ENCODE data around the gene ADGRE1. TPM values are rescaled to one million over a fixed set of nuclear protein-coding genes. Genes with fewer than 3 reads are reported as not detected.

The ADGRE1 gene, protein sequence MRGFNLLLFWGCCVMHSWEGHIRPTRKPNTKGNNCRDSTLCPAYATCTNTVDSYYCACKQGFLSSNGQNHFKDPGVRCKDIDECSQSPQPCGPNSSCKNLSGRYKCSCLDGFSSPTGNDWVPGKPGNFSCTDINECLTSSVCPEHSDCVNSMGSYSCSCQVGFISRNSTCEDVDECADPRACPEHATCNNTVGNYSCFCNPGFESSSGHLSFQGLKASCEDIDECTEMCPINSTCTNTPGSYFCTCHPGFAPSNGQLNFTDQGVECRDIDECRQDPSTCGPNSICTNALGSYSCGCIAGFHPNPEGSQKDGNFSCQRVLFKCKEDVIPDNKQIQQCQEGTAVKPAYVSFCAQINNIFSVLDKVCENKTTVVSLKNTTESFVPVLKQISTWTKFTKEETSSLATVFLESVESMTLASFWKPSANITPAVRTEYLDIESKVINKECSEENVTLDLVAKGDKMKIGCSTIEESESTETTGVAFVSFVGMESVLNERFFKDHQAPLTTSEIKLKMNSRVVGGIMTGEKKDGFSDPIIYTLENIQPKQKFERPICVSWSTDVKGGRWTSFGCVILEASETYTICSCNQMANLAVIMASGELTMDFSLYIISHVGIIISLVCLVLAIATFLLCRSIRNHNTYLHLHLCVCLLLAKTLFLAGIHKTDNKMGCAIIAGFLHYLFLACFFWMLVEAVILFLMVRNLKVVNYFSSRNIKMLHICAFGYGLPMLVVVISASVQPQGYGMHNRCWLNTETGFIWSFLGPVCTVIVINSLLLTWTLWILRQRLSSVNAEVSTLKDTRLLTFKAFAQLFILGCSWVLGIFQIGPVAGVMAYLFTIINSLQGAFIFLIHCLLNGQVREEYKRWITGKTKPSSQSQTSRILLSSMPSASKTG
- total RNA-seq (2021; fragmentation: NEBNext Ultra II Directional; extraction: Animal tissue kit (Norgen Biotek cat#: 25700)) (not detected in 2 replicates), polyA plus RNA-seq (2011; rRNA removed) (not detected in 2 replicates), polyA minus RNA-seq (2011; rRNA and poly(A)+ RNA removed) (not detected in 2 replicates)
- polyA plus RNA-seq (2011; cell fraction: cytosol; rRNA removed) = not detected
- not detected for polyA plus RNA-seq (2011; cell fraction: nucleus; rRNA removed)
- polyA plus RNA-seq (2012, experiment 1 of 2) = not detected in 4 replicates
- polyA plus RNA-seq (2012, experiment 2 of 2) = not detected
- not detected for polyA plus RNA-seq (2013, experiment 1 of 2)
- not detected for polyA plus RNA-seq (2013, experiment 2 of 2)
- polyA minus RNA-seq (2011; cell fraction: cytosol; rRNA and poly(A)+ RNA removed) = not detected
- not detected for polyA minus RNA-seq (2011; cell fraction: nucleus; rRNA and poly(A)+ RNA removed)
- long read RNA-seq, experiment 1 = 0 reads
- long read RNA-seq, experiment 2 = 0 reads

GRCh38 chr19:6887316-6887715, at the start of gene ADGRE1:
Gene ADGRE1, plus strand, starts transcription at chr19:6887579. Its CDS starts 30 bp downstream, at chr19:6887609.
- Histone ChIP-seq H2AK5ac (ENCODE audit: low read depth, low read length) (no peak within 1 kb of the TSS), H4K8ac (ENCODE audit: extremely low read depth, insufficient read depth, low read length) (no peak within 1 kb of the TSS), H3K4me1 (replicated peaks in 1 of 4; ENCODE audit: control insufficient read depth in 3 of 4, insufficient read depth in 4 of 4, low read length in 3 of 4) (no peaks in the 10 kb centered on the region), H3K23ac (ENCODE audit: insufficient read length) (no peak within 1 kb of the TSS), H3K4me3 (ENCODE audit: extremely low read depth in 1 of 4, insufficient read depth in 2 of 4, low read depth in 3 of 4, low read length in 4 of 4) (no peak within 1 kb of the TSS), H4K5ac (ENCODE audit: insufficient read length, low read depth, low read length) (no peak within 1 kb of the TSS), H3K23me2 (ENCODE audit: low read depth, low read length) (peaks cover 5% of the 10 kb centered on the region; the same call in 1 of the 2 replicates), H2BK120ac (replicated peaks; ENCODE audit: low read depth, low read length) (no peak within 1 kb of the TSS), H2BK12ac (ENCODE audit: low read depth, low read length) (no peak within 1 kb of the TSS), H2BK15ac (ENCODE audit: low read length) (no peak within 1 kb of the TSS), H3K9ac (replicated peaks in 1 of 4; ENCODE audit: extremely low read depth in 1 of 4, low read depth in 3 of 4, low read length in 3 of 4) (no peak within 1 kb of the TSS), H4K91ac (replicated peaks; ENCODE audit: insufficient read length, low read length) (no peak within 1 kb of the TSS), H3K56ac (replicated peaks; ENCODE audit: insufficient read length, low read depth, low read length) (no peak within 1 kb of the TSS), H3K9me3 (ENCODE audit: insufficient read depth in 2 of 2, low read depth in 1 of 2, low read length in 1 of 2) (peaks cover 64 to 72% of the 10 kb centered on the region in 2 experiments), H3K36me3 (ENCODE audit: control insufficient read depth in 2 of 4, insufficient read depth in 4 of 4, low read length in 3 of 4) (no peaks in the 10 kb centered on the region; a peak in 1 of 8 replicates), H2BK20ac (ENCODE audit: low read length) (no peak within 1 kb of the TSS), H2AFZ (ENCODE audit: low read length) (no peak within 1 kb of the TSS), H3K4me2 (ENCODE audit: insufficient read depth in 1 of 2, low read depth in 2 of 2, low read length in 2 of 2) (no peak within 1 kb of the TSS), H2BK5ac (ENCODE audit: low read depth, low read length) (no peak within 1 kb of the TSS), H4K20me1 (replicated peaks in 1 of 2; ENCODE audit: control insufficient read depth in 1 of 2, insufficient read depth in 2 of 2, low read length in 2 of 2) (peaks cover 0 to 4% of the 10 kb centered on the region in 2 experiments), H3K18ac (ENCODE audit: extremely low read depth, low read length) (no peak within 1 kb of the TSS), H3K27me3 (replicated peaks in 1 of 4; ENCODE audit: control insufficient read depth in 3 of 4, extremely low read depth in 1 of 4, insufficient read depth in 3 of 4, low read length in 3 of 4) (no peaks in the 10 kb centered on the region), H3K4ac (replicated peaks; ENCODE audit: insufficient read length, low read depth, low read length) (no peak within 1 kb of the TSS), H3K79me2 (ENCODE audit: control insufficient read depth in 1 of 2, insufficient read depth in 2 of 2, low read length in 2 of 2) (no peaks in the 10 kb centered on the region), H3K79me1 (ENCODE audit: low read depth, low read length) (no peaks in the 10 kb centered on the region), H3K27ac (ENCODE audit: low read depth, low read length) (no peak within 1 kb of the TSS), H3K14ac (ENCODE audit: insufficient read length) (no peak within 1 kb of the TSS)
- ChIA-PET POLR2A (ENCODE audit: partially characterized antibody) (no interaction called here), CTCF (ENCODE audit: partially characterized antibody) (no interaction called here)
- WGBS, 2 experiments (ENCODE audit: extremely low coverage in 1 of 2, insufficient coverage in 1 of 2, insufficient read length in 1 of 2, insufficient replicate concordance in 2 of 2, low coverage in 1 of 2, low lambda C conversion rate in 2 of 2, missing lambda C conversion rate in 1 of 2) = 43% methylated on average over 4 of the region's 4 CpGs; no CpG with 5 or more reads in 1 of the 2 experiments
- DNase-seq (ENCODE audit: low read depth in 1 of 2, low spot score in 2 of 2) (no peak), FAIRE-seq (no peak)
- TF ChIP-seq SIX5 (IDR thresholded peaks at IDR 0.05; ENCODE audit: low read depth, low read length) = no peak
- TF ChIP-seq SP2 (IDR thresholded peaks at IDR 0.05; ENCODE audit: low read length) = no peak
- TF ChIP-seq POLR2A (IDR thresholded peaks at IDR 0.05; ENCODE audit: control extremely low read depth in 1 of 2, low read depth in 2 of 2, low read length in 2 of 2) = no peak
- TF ChIP-seq CHD1 (IDR thresholded peaks at IDR 0.05; ENCODE audit: low read depth, low read length) = no peak
- no peak for TF ChIP-seq TCF12 (IDR thresholded peaks at IDR 0.05; ENCODE audit: low read depth, low read length)
- no peak for TF ChIP-seq ATF2 (IDR thresholded peaks at IDR 0.05; ENCODE audit: low read length)
- no peak for TF ChIP-seq HDAC2 (IDR thresholded peaks at IDR 0.05; ENCODE audit: borderline replicate concordance in 1 of 2, low read depth in 2 of 2, low read length in 2 of 2)

Measured in H1 (cell line).